Activated naive CD4-positive, alpha-beta T cell treated with anti-CD3 and anti-CD28 coated beads, Interleukin-2, amount 50 U/mL, for 24 hours (primary cell): Measurements from ENCODE around the gene CSH1.
"Not testable (repeated sequence)": the region's sequence is repeated elsewhere in the genome, so short reads cannot be mapped to it uniquely, and the experiment has no call there.

ENCODE experiments used
- H3K27ac Mint-ChIP-seq: one replicate; pipeline ENCODE4 v1.8.0; 2021; ENCODE audit warnings: mild to moderate bottlenecking, mixed read lengths
- H3K27me3 Mint-ChIP-seq: one replicate; pipeline ENCODE4 v1.8.0; 2021; ENCODE audit warnings: mixed read lengths
- H3K36me3 Mint-ChIP-seq: one replicate; pipeline ENCODE4 v1.8.0; 2021; ENCODE audit warnings: mixed read lengths
- H3K4me1 Mint-ChIP-seq: one replicate; pipeline ENCODE4 v1.8.0; 2021; ENCODE audit warnings: mixed read lengths
- H3K4me3 Mint-ChIP-seq: one replicate; pipeline ENCODE4 v1.8.0; 2021; ENCODE audit warnings: mild to moderate bottlenecking, mixed read lengths
- H3K9me3 Mint-ChIP-seq: one replicate; pipeline ENCODE4 v1.8.0; 2021; ENCODE audit warnings: mixed read lengths

Gene CSH1

GRCh38 chr17:63869491-63870291 lies 26.7 kb downstream of the CSH1 start:
- not testable (repeated sequence) for H3K4me1 Mint-ChIP-seq, H3K27ac Mint-ChIP-seq, H3K9me3 Mint-ChIP-seq, H3K27me3 Mint-ChIP-seq, H3K4me3 Mint-ChIP-seq, H3K36me3 Mint-ChIP-seq

GRCh38 chr17:63866625-63867024 lies 29.7 kb downstream of the CSH1 start:
- not testable (repeated sequence) for H3K27me3 Mint-ChIP-seq, H3K4me1 Mint-ChIP-seq, H3K36me3 Mint-ChIP-seq, H3K9me3 Mint-ChIP-seq, H3K27ac Mint-ChIP-seq, H3K4me3 Mint-ChIP-seq

GRCh38 chr17:63859257-63859656 lies 37.1 kb downstream of the CSH1 start:
- Mint-ChIP-seq H3K36me3 (no peaks in the 10 kb centered on the region), H3K4me1 (no peaks in the 10 kb centered on the region), H3K4me3 (no peak overlapping the region), H3K27ac (no peak overlapping the region), H3K27me3 (no peaks in the 10 kb centered on the region), H3K9me3 (no peaks in the 10 kb centered on the region)

GRCh38 chr17:63856425-63856824 lies 39.9 kb downstream of the CSH1 start:
- H3K4me1 Mint-ChIP-seq, H3K27ac Mint-ChIP-seq, H3K36me3 Mint-ChIP-seq, H3K4me3 Mint-ChIP-seq, H3K9me3 Mint-ChIP-seq, H3K27me3 Mint-ChIP-seq: not testable (repeated sequence)

- H3K4me1 Mint-ChIP-seq = no peaks in the 10 kb centered on the region
- no peak overlapping the region for H3K4me3 Mint-ChIP-seq
- H3K9me3 Mint-ChIP-seq = no peaks in the 10 kb centered on the region
- H3K27ac Mint-ChIP-seq = no peak overlapping the region
- no peaks in the 10 kb centered on the region for H3K27me3 Mint-ChIP-seq
- no peaks in the 10 kb centered on the region for H3K36me3 Mint-ChIP-seq
Observed at GRCh38 chr17:63855185-63855584, 41.2 kb downstream of the CSH1 start.

- H3K36me3 Mint-ChIP-seq = no peaks in the 10 kb centered on the region
- H3K4me3 Mint-ChIP-seq = no peak overlapping the region
- no peak overlapping the region for H3K27ac Mint-ChIP-seq
- peaks cover under 1% of the 10 kb centered on the region for H3K4me1 Mint-ChIP-seq
- H3K9me3 Mint-ChIP-seq = no peaks in the 10 kb centered on the region
- no peaks in the 10 kb centered on the region for H3K27me3 Mint-ChIP-seq
Observed at GRCh38 chr17:63854709-63855108, 41.7 kb downstream of the CSH1 start.

- Mint-ChIP-seq H3K4me3 (no peak overlapping the region), H3K9me3 (peaks cover under 1% of the 10 kb centered on the region), H3K27me3 (no peaks in the 10 kb centered on the region), H3K27ac (no peak overlapping the region), H3K4me1 (peaks cover 10% of the 10 kb centered on the region), H3K36me3 (no peaks in the 10 kb centered on the region)
Observed at GRCh38 chr17:63853260-63853659, 43.1 kb downstream of the CSH1 start.

GRCh38 chr17:63850401-63850800 lies 46.0 kb downstream of the CSH1 start:
- H3K27ac Mint-ChIP-seq = no peak overlapping the region
- peaks cover 5% of the 10 kb centered on the region for H3K9me3 Mint-ChIP-seq
- no peak overlapping the region for H3K4me3 Mint-ChIP-seq
- no peaks in the 10 kb centered on the region for H3K36me3 Mint-ChIP-seq
- peaks cover 16% of the 10 kb centered on the region for H3K4me1 Mint-ChIP-seq
- no peaks in the 10 kb centered on the region for H3K27me3 Mint-ChIP-seq

GRCh38 chr17:63848834-63849689 lies 47.3 kb downstream of the CSH1 start:
- Mint-ChIP-seq H3K36me3 (no peaks in the 10 kb centered on the region), H3K4me3 (peak overlapping the region; percentile 81), H3K27me3 (no peaks in the 10 kb centered on the region), H3K27ac (peak overlapping the region; percentile 92), H3K9me3 (peaks cover 5% of the 10 kb centered on the region), H3K4me1 (peaks cover 19% of the 10 kb centered on the region)

- Mint-ChIP-seq H3K9me3 (peaks cover 5% of the 10 kb centered on the region), H3K36me3 (no peaks in the 10 kb centered on the region), H3K27me3 (no peaks in the 10 kb centered on the region), H3K4me1 (peaks cover 25% of the 10 kb centered on the region), H3K4me3 (peak overlapping the region; percentile 69), H3K27ac (peak overlapping the region; percentile 91)
Observed at GRCh38 chr17:63847525-63848249, 48.7 kb downstream of the CSH1 start.

GRCh38 chr17:63845509-63845908 lies 50.9 kb downstream of the CSH1 start:
- Mint-ChIP-seq H3K4me1 (peaks cover 36% of the 10 kb centered on the region), H3K4me3 (no peak overlapping the region), H3K9me3 (peaks cover 5% of the 10 kb centered on the region), H3K27me3 (no peaks in the 10 kb centered on the region), H3K36me3 (no peaks in the 10 kb centered on the region), H3K27ac (no peak overlapping the region)
